Osteocyte (in vitro differentiated cells): ENCODE measurements around the gene FLNC. TPM values are rescaled to one million over a fixed set of nuclear protein-coding genes. Genes with fewer than 3 reads are reported as not detected.

Source experiments
- DNase-seq: peaks from one replicate; pipeline ENCODE4 v3.0.0; 2021; ENCODE audit warnings: mixed read lengths; ENCODE audit not compliant: unreplicated experiment; ENCODE audit errors: extremely low spot score
- H3K27ac Mint-ChIP-seq: one replicate; pipeline ENCODE4 v1.8.0; 2021; ENCODE audit warnings: mild to moderate bottlenecking, mixed read lengths; ENCODE audit not compliant: unreplicated experiment
- H3K27me3 Mint-ChIP-seq: one replicate; pipeline ENCODE4 v1.8.0; 2021; ENCODE audit warnings: mixed read lengths; ENCODE audit not compliant: unreplicated experiment
- H3K36me3 Mint-ChIP-seq: one replicate; pipeline ENCODE4 v1.8.0; 2021; ENCODE audit warnings: mixed read lengths; ENCODE audit not compliant: unreplicated experiment
- H3K4me1 Mint-ChIP-seq: one replicate; pipeline ENCODE4 v1.8.0; 2021; ENCODE audit warnings: mixed read lengths; ENCODE audit not compliant: unreplicated experiment
- H3K4me3 Mint-ChIP-seq: one replicate; pipeline ENCODE4 v1.8.0; 2021; ENCODE audit warnings: mild to moderate bottlenecking, moderate library complexity, mixed read lengths; ENCODE audit not compliant: unreplicated experiment
- H3K9me3 Mint-ChIP-seq: one replicate; pipeline ENCODE4 v1.8.0; 2021; ENCODE audit warnings: mixed read lengths; ENCODE audit not compliant: unreplicated experiment
- total RNA-seq: library from RNA; stranded (reverse); gene quantifications from 2 replicates; pipeline ENCODE4 v1.2.1, GENCODE V29; 2021
- TF ChIP-seq, protein P1 (sequence below): fragments of 200-600 bp; sonication (generic); IDR thresholded peaks from 2 replicates; pipeline ENCODE4 v1.5.0; 2021; ENCODE audit warnings: antibody characterized with exemption, mild to moderate bottlenecking, moderate library complexity

The FLNC gene
- total RNA-seq, 1 donor from 2014 or later = 26.9 TPM

DNA sequence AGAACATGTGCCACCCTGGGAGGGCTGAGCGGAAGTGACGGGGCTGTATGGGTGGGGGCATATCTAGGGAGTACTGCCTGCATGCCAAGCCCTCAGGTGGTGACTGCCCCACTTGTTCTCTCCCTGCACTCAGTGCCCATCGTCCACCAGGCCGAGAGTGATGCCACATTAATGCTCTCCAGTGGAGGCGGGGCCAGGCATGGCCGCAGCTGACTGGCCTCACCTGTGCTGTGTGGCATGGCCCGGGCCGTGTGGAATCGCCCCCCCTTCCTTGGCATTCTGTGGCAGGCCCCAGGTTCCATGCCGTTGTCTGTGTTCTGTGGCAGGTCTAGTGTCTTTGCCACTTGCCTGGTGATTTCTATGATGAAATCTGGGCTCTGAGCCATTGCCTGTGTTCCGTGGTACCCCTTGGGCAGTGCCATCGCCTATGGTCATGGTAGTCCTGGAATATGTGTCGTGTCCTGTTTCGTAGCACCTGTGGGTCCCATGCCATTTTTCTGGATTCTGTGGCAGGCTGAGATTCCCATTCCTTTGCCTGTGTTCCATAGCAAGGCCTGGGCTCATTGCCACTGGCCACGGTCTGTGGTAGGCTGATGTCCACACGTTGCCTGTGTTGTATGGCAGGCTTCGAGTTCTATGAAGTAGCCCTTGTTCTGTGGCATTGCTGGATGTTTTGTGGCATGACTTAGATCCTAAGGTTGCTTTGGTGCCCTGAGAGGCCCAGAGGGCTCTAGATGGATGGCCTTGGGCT lies 8.9 kb downstream of the FLNC start:
- Mint-ChIP-seq H3K4me3 (no peak overlapping the region), H3K9me3 (no peaks in the 10 kb centered on the region), H3K4me1 (peaks cover 3% of the 10 kb centered on the region), H3K27ac (no peak overlapping the region), H3K27me3 (no peaks in the 10 kb centered on the region), H3K36me3 (peaks cover 6% of the 10 kb centered on the region)
- DNase-seq = no peak
- TF ChIP-seq, protein P1, sequence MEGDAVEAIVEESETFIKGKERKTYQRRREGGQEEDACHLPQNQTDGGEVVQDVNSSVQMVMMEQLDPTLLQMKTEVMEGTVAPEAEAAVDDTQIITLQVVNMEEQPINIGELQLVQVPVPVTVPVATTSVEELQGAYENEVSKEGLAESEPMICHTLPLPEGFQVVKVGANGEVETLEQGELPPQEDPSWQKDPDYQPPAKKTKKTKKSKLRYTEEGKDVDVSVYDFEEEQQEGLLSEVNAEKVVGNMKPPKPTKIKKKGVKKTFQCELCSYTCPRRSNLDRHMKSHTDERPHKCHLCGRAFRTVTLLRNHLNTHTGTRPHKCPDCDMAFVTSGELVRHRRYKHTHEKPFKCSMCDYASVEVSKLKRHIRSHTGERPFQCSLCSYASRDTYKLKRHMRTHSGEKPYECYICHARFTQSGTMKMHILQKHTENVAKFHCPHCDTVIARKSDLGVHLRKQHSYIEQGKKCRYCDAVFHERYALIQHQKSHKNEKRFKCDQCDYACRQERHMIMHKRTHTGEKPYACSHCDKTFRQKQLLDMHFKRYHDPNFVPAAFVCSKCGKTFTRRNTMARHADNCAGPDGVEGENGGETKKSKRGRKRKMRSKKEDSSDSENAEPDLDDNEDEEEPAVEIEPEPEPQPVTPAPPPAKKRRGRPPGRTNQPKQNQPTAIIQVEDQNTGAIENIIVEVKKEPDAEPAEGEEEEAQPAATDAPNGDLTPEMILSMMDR = no peak

DNA sequence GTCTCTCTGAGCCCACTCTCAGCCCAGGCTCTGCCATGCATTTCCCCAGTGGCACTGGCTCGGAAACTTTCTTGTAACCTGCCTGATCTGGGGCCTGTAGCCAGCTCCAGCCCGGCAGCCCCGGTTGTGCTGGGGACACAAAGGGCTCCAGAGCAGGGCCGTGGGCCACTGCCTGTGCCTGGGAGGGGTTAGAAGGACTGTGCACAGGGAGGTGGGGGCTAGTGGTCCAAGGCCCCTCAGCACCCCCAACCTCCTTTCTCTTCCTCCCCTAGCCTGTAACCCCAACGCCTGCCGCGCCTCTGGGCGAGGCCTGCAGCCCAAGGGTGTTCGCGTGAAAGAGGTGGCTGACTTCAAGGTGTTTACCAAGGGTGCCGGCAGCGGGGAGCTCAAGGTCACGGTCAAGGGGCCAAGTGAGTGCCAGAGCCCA lies 9.6 kb downstream of the FLNC start:
- TF ChIP-seq, protein P1 = no peak
- peaks cover 7% of the 10 kb centered on the region for H3K36me3 Mint-ChIP-seq
- peaks cover 2% of the 10 kb centered on the region for H3K4me1 Mint-ChIP-seq
- H3K27ac Mint-ChIP-seq = no peak overlapping the region
- H3K27me3 Mint-ChIP-seq = no peaks in the 10 kb centered on the region
- H3K9me3 Mint-ChIP-seq = no peaks in the 10 kb centered on the region
- no peak for DNase-seq
- H3K4me3 Mint-ChIP-seq = no peak overlapping the region

DNA sequence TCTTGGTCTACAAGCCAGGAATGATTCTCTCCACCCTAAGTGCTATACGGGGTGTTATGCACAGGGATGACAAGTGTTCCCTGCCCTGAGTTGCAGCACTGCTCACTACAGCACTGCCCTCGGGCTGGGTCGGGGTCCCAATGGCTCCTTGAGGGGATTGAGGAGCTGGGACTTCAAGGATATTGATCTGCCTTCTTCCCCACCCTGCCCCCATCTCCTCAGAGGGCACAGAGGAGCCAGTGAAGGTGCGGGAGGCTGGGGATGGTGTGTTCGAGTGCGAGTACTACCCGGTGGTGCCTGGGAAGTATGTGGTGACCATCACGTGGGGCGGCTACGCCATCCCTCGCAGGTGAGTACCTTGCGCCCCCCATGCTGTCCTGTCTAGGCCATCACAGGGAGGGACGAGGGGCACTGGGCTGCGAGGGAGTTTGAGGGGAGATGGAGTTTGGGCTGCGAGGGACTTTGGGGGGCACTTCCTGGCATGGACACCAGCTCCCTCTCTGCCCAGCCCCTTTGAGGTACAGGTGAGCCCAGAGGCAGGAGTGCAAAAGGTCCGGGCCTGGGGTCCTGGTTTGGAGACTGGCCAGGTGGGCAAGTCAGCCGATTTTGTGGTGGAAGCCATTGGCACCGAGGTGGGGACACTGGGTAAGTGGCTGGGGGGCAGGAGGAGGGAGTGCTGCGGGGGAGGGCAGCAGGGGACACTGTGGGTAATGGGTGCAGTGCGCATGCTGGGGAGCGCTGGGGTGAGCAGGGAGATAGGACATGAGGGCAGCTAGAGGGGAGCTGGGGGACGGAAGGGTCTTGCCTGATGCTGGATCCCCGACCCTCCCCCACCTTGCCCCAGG lies 10.3 kb downstream of the FLNC start:
- Mint-ChIP-seq H3K4me1 (peaks cover 2% of the 10 kb centered on the region), H3K27me3 (no peaks in the 10 kb centered on the region), H3K36me3 (peaks cover 11% of the 10 kb centered on the region), H3K4me3 (no peak overlapping the region), H3K9me3 (no peaks in the 10 kb centered on the region), H3K27ac (no peak overlapping the region)
- TF ChIP-seq, protein P1 = no peak
- no peak for DNase-seq

DNA sequence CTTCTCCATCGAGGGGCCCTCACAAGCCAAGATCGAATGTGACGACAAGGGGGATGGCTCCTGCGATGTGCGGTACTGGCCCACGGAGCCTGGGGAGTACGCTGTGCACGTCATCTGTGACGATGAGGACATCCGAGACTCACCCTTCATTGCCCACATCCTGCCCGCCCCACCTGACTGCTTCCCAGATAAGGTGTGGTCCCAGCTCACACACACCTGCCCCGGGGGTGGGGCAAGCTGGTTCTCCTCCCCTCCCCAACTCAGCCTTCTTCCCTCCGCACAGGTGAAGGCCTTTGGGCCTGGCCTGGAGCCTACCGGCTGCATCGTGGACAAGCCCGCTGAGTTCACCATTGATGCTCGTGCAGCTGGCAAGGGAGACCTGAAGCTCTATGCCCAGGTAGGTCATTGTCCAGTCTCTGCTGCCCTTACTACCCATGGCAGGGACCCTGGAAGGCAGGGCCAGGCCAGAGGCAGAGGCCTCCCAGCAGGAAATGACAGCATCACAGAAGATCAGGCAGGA lies 11.0 kb downstream of the FLNC start:
- Mint-ChIP-seq H3K4me3 (no peak overlapping the region), H3K27ac (no peak overlapping the region), H3K27me3 (no peaks in the 10 kb centered on the region), H3K4me1 (no peaks in the 10 kb centered on the region), H3K9me3 (no peaks in the 10 kb centered on the region), H3K36me3 (peaks cover 11% of the 10 kb centered on the region)
- TF ChIP-seq, protein P1 = no peak
- DNase-seq = no peak
